ENCODE results near the gene C1orf115.

C1orf115 gene

GRCh38 chr1:220696226-220696862 lies 6.2 kb downstream of the C1orf115 start:
- H3K9me3 ChIP-seq (ENCODE audit: severe bottlenecking), result no peaks in the 10 kb centered on the region

GRCh38 chr1:220696863-220697231 lies 6.7 kb downstream of the C1orf115 start:
- no peak for DNase-seq
- TF ChIP-seq CTCF (IDR thresholded peaks at IDR 0.05; ENCODE audit: low read depth, low read length), result no peak
- Histone ChIP-seq H3K27me3 (ENCODE audit: insufficient read depth, low read depth, severe bottlenecking) (no peaks in the 10 kb centered on the region), H3K27ac (no peak overlapping the region), H3K36me3 (no peaks in the 10 kb centered on the region; the same call in 1 of the 2 replicates), H3K9me3 (ENCODE audit: severe bottlenecking) (no peaks in the 10 kb centered on the region), H3K4me3 (ENCODE audit: low read depth, low read length) (no peak overlapping the region)

More at GRCh38 chr1:220696226-220696862, 6.2 kb downstream of the C1orf115 start:
- Histone ChIP-seq H3K27ac (no peak overlapping the region), H3K27me3 (ENCODE audit: insufficient read depth, low read depth, severe bottlenecking) (no peaks in the 10 kb centered on the region), H3K36me3 (no peaks in the 10 kb centered on the region; the same call in 1 of the 2 replicates), H3K4me3 (ENCODE audit: low read depth, low read length) (no peak overlapping the region)
- DNase-seq, result no peak
- TF ChIP-seq CTCF (IDR thresholded peaks at IDR 0.05; ENCODE audit: low read depth, low read length), result no peak

GRCh38 chr1:220697326-220697725 lies 7.2 kb downstream of the C1orf115 start:
- Histone ChIP-seq H3K27me3 (ENCODE audit: insufficient read depth, low read depth, severe bottlenecking) (no peaks in the 10 kb centered on the region), H3K9me3 (ENCODE audit: severe bottlenecking) (no peaks in the 10 kb centered on the region), H3K27ac (no peak overlapping the region), H3K36me3 (no peaks in the 10 kb centered on the region; the same call in 1 of the 2 replicates), H3K4me3 (ENCODE audit: low read depth, low read length) (no peak overlapping the region)
- no peak for TF ChIP-seq CTCF (IDR thresholded peaks at IDR 0.05; ENCODE audit: low read depth, low read length)
- DNase-seq, result no peak

- DNase-seq, result no peak
- Histone ChIP-seq H3K27ac (no peak overlapping the region), H3K9me3 (ENCODE audit: severe bottlenecking) (no peaks in the 10 kb centered on the region), H3K4me3 (ENCODE audit: low read depth, low read length) (no peak overlapping the region), H3K27me3 (ENCODE audit: insufficient read depth, low read depth, severe bottlenecking) (no peaks in the 10 kb centered on the region), H3K36me3 (no peaks in the 10 kb centered on the region; the same call in 1 of the 2 replicates)
- TF ChIP-seq CTCF (IDR thresholded peaks at IDR 0.05; ENCODE audit: low read depth, low read length), result no peak
Measured at GRCh38 chr1:220698607-220699016, 8.4 kb downstream of the C1orf115 start.

GRCh38 chr1:220699044-220699443 lies 8.9 kb downstream of the C1orf115 start:
- Histone ChIP-seq H3K4me3 (ENCODE audit: low read depth, low read length) (no peak overlapping the region), H3K36me3 (no peaks in the 10 kb centered on the region; the same call in 1 of the 2 replicates), H3K27me3 (ENCODE audit: insufficient read depth, low read depth, severe bottlenecking) (no peaks in the 10 kb centered on the region), H3K27ac (no peak overlapping the region), H3K9me3 (ENCODE audit: severe bottlenecking) (no peaks in the 10 kb centered on the region)
- no peak for DNase-seq
- no peak for TF ChIP-seq CTCF (IDR thresholded peaks at IDR 0.05; ENCODE audit: low read depth, low read length)
